Esophagus squamous epithelium (tissue), 4 donors: Measurements from ENCODE around the gene PPIB.

ENCODE experiments used
- CTCF ChIP-seq, 6 experiments: fragments of 450-650 bp in 4 of 6; fragments of 200-600 bp in 2 of 6; sonication (generic) in 2 of 6; IDR thresholded peaks; one replicate each; pipeline ENCODE4 v1.5.1; 2016 to 2019; ENCODE audit warnings: antibody characterized with exemption in 6 of 6, mild to moderate bottlenecking in 4 of 6, moderate library complexity in 4 of 6
- POLR2A ChIP-seq, 4 donors: fragments of 450-650 bp; IDR thresholded peaks; one replicate each; pipeline ENCODE4 v1.6.1; 2017; ENCODE audit warnings: antibody characterized with exemption in 4 of 4, mild to moderate bottlenecking in 4 of 4, moderate library complexity in 3 of 4

GRCh38 chr15:64122444-64122843 lies 40.4 kb downstream of the PPIB start:
- TF ChIP-seq CTCF (IDR thresholded peaks at IDR 0.05) (no peak), POLR2A (IDR thresholded peaks at IDR 0.05) (no peak)
